AG09319 (cell line): Measurements from ENCODE around the gene FAM240A.

Experiments
- DNase-seq: peaks from one replicate; pipeline ENCODE4 v3.0.0-alpha.2; 2010; ENCODE audit warnings: low read depth; ENCODE audit errors: extremely low read depth
- TF ChIP-seq, protein P1 (sequence below): IDR thresholded peaks from 2 replicates; pipeline ENCODE4 v1.5.1; 2011; ENCODE audit warnings: low read depth, mild to moderate bottlenecking, inconsistent platforms, low read length, moderate library complexity

Gene FAM240A

GRCh38 chr3:46674031-46674845 lies 61.9 kb downstream of the FAM240A start:
- no peak for DNase-seq
- TF ChIP-seq, protein P1, sequence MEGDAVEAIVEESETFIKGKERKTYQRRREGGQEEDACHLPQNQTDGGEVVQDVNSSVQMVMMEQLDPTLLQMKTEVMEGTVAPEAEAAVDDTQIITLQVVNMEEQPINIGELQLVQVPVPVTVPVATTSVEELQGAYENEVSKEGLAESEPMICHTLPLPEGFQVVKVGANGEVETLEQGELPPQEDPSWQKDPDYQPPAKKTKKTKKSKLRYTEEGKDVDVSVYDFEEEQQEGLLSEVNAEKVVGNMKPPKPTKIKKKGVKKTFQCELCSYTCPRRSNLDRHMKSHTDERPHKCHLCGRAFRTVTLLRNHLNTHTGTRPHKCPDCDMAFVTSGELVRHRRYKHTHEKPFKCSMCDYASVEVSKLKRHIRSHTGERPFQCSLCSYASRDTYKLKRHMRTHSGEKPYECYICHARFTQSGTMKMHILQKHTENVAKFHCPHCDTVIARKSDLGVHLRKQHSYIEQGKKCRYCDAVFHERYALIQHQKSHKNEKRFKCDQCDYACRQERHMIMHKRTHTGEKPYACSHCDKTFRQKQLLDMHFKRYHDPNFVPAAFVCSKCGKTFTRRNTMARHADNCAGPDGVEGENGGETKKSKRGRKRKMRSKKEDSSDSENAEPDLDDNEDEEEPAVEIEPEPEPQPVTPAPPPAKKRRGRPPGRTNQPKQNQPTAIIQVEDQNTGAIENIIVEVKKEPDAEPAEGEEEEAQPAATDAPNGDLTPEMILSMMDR, result peak; percentile 1; the same call in 1 of the 2 replicates

GRCh38 chr3:46675426-46675825 lies 63.1 kb downstream of the FAM240A start:
- TF ChIP-seq, protein P1, result no peak
- DNase-seq, result no peak
